Mononuclear cell (primary cell): ENCODE data around the gene CPXM2. TPM values are rescaled to one million over a fixed set of nuclear protein-coding genes. Genes with fewer than 3 reads are reported as not detected.

Source experiments
- H3K27me3 ChIP-seq: 2 replicates; pipeline ENCODE4 v1.6.0; 2011; ENCODE audit warnings: low read length, control low read depth; ENCODE audit not compliant: insufficient read depth
- H3K4me1 ChIP-seq: 2 replicates; pipeline ENCODE4 v1.5.1; 2011; ENCODE audit warnings: mild to moderate bottlenecking, low read length, control low read depth; ENCODE audit not compliant: insufficient read depth
- H3K4me3 ChIP-seq: 2 replicates; pipeline ENCODE4 v1.5.1; 2011; ENCODE audit warnings: mild to moderate bottlenecking, low read length, moderate library complexity
- H3K9me3 ChIP-seq: 2 replicates; pipeline ENCODE4 v1.5.1; 2011; ENCODE audit warnings: low read depth, mild to moderate bottlenecking, control low read depth, low read length
- total RNA-seq: library from RNA; depleted of rRNA; stranded (reverse); fragments of >200 nt; gene quantifications from one replicate; pipeline ENCODE4 v1.2.3, GENCODE V29; 2012

The CPXM2 gene
- total RNA-seq, 1 donor, result not detected

DNA sequence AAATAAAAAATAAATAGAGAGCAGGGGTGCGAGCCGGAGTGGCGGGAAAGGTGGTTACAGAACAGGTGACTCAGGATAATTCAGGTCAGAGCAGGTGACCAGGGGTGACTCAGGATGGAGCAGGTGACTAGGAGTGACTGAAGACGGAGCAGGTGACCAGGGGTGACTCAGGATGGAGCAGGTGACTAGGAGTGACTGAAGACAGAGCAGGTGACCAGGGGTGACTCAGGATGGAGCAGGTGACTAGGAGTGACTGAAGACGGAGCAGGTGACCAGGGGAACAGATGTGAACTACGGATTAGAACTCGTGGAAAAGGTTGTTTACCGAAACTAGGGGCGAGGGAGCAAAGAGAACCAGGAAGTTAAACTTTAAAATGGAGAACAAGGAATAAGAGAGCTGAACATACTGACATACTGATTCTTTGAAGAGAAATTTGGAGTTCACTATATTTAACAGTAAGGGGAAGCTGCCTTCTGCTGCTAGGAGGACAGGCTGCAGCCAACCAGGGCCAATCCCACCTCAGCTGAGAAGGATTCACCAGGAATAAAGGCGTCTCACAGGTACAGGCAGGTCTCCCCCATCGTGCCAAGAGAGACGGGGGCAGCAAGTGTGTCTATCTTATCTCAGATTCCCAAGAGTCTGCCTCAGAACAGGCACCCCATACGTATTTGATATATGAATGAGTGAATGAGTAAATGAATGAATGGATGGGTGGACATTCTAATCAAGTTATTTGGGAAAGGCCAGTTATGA is 101.3 kb downstream of the CPXM2 start:
- Histone ChIP-seq H3K9me3 (no peaks in the 10 kb centered on the region), H3K4me1 (no peaks in the 10 kb centered on the region), H3K27me3 (no peaks in the 10 kb centered on the region), H3K4me3 (no peak overlapping the region)

DNA sequence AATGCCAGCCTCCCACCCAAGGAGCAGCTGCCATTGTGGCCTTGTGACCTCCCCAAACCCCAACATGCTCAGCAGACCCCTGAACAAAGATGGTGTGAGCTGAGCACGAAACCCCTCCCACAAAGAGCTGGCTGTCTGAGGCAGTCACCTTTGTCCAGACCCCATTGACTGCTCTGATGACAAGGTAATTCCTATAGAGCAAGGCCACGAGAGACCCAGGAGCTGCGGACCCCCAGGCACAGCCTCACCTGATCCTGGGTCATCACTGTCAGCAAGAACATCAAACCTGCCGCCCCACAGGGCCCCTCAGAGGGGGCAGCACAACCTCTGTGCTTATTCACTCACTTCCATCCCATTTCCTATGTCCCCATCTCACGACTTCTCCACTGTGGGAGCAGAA is 102.6 kb downstream of the CPXM2 start:
- no peaks in the 10 kb centered on the region for H3K27me3 ChIP-seq
- H3K4me3 ChIP-seq, result no peak overlapping the region
- no peaks in the 10 kb centered on the region for H3K9me3 ChIP-seq
- no peaks in the 10 kb centered on the region for H3K4me1 ChIP-seq

DNA sequence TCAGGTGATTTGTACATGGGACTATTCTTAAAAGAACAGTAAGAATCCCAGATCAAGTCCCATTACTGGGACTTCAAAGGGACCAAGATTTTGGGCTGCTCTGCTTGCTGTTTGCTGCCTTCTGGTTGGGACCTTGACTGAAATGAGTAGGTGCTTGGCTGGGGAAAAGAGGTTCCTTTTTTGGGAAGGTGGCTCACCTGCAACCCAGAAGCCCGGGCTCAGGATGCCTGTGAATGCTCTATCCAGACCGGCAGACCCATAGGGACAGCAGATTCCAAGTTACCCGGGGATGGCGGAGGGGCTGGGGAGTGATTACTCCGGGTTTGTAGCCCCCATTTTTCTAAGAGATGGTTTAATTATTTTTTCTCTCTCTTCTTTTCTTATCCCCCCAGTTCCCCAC is 104.0 kb downstream of the CPXM2 start:
- Histone ChIP-seq H3K27me3 (no peaks in the 10 kb centered on the region), H3K9me3 (no peaks in the 10 kb centered on the region), H3K4me1 (no peaks in the 10 kb centered on the region), H3K4me3 (no peak overlapping the region)

DNA sequence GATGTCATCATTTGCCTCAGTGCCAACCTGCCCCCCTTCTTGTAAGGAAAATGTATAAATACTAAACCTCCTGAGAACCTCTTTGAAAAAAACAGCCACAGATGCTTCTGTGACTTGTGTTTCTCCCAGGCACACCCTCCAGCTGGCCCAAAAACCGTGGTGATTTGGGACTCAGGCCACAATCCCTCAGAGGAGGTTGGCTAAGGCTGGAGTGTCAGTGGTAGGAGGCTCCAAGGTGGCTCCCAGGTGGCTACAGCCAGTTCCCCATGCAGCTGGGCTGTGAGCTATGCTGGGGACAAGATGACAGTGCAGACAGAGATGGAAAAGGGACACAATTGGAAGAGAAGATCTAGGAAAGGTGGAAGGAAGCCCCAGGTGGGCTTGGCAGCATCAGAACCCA is 104.7 kb downstream of the CPXM2 start:
- H3K4me1 ChIP-seq, result no peaks in the 10 kb centered on the region
- H3K9me3 ChIP-seq, result no peaks in the 10 kb centered on the region
- no peaks in the 10 kb centered on the region for H3K27me3 ChIP-seq
- no peak overlapping the region for H3K4me3 ChIP-seq

DNA sequence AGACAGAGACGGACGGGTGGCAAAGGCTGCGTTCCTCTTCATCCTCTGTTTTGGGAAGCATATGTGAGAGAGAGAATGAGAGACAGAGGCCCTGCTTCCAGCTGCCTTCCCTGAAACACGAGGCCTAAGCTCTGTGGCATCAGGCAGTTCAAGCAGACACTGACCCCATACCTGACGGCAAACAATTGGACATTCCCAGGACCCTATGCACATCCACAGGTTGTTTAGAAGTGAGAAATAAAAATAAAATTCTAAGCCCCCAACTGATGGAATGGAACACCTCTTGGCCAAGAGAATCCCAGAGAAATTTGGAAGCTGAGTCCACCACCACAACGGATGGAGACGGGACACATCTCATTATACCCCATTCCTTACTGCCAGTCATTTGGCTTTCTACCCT is 105.3 kb downstream of the CPXM2 start:
- Histone ChIP-seq H3K27me3 (no peaks in the 10 kb centered on the region), H3K4me1 (no peaks in the 10 kb centered on the region), H3K4me3 (no peak overlapping the region), H3K9me3 (no peaks in the 10 kb centered on the region)

DNA sequence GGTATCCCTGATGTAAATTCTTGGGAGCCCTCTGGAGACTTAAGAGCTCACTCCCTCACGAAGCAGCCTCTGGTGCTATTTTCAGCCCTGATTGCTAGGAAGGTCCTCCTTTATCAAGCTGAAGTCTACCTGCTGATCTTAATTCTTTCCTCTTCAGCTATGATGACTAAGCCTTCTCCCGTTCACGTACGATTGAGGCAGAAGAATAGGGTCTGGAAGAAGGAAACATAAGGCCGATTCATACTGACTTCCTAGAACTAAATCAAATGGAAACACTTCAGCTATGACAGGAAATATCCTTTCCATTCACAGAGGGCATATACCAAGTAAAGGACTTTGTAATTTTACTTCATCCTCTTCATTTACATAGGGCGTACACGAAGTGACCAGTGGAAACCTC is 107.0 kb downstream of the CPXM2 start:
- Histone ChIP-seq H3K9me3 (no peaks in the 10 kb centered on the region), H3K27me3 (no peaks in the 10 kb centered on the region)

DNA sequence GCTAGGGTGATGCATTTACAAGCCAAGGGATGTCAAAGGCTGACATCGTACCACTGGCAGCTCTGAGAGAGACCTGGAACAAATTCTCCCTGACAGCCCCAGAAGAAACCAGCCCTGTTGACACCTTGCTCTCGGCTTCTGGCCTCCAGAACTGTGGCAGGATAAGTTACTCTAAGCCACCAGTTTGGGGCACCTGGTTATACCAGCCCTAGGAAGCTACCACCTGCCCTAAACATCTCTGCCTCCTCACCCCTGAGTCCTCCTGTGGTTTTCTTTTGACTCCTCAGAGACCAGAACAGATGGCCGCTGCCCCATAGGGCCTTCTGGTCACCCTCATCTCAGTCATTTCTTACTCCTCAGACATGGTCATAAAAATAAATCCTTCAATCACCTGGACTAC is 107.4 kb downstream of the CPXM2 start:
- Histone ChIP-seq H3K4me3 (no peak overlapping the region), H3K4me1 (no peaks in the 10 kb centered on the region), H3K27me3 (no peaks in the 10 kb centered on the region), H3K9me3 (no peaks in the 10 kb centered on the region)

More for the DNA sequence above, 107.0 kb downstream of the CPXM2 start:
- no peaks in the 10 kb centered on the region for H3K4me1 ChIP-seq
- no peak overlapping the region for H3K4me3 ChIP-seq

DNA sequence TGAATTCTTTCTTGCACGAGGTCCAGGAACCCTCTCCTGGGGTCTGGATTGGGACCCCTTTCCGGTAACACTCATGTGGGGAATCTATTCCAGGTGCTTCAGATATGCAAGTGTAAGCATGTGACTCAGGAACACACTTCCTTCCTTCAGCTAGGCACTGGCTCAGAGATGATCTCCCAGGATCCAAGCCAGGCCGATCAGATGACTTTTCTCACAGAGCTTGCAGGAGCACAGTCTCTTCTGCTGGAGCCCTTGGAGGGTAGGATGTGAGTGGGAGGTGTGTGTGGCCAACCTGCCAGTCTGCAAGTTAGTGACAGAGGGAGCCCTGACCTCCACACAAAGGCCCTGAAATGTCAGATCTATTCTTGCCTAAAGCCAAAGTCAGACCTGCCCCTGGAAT is 108.3 kb downstream of the CPXM2 start:
- Histone ChIP-seq H3K27me3 (no peaks in the 10 kb centered on the region), H3K4me3 (no peak overlapping the region), H3K4me1 (no peaks in the 10 kb centered on the region), H3K9me3 (no peaks in the 10 kb centered on the region)

DNA sequence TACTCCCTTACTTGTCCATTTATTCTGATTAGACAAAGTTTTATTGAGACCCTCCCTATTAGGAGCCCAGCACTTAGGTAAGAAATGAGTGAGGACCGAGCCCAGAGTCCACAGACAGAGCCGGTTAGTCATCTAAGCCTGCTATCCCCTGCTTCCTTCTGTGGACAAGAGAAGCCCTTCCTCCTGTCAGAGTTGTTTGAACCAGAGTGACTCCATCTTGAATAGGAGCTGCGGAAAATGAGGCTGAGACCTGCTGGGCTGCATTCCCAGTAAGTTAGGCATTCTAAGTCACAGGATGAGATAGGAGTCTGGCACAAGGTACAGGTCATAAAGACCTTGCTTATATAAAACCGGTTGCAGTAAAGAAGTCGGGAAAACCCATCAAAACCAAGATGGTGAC is 109.1 kb downstream of the CPXM2 start:
- Histone ChIP-seq H3K9me3 (no peaks in the 10 kb centered on the region), H3K4me3 (no peak overlapping the region), H3K4me1 (no peaks in the 10 kb centered on the region), H3K27me3 (no peaks in the 10 kb centered on the region)

DNA sequence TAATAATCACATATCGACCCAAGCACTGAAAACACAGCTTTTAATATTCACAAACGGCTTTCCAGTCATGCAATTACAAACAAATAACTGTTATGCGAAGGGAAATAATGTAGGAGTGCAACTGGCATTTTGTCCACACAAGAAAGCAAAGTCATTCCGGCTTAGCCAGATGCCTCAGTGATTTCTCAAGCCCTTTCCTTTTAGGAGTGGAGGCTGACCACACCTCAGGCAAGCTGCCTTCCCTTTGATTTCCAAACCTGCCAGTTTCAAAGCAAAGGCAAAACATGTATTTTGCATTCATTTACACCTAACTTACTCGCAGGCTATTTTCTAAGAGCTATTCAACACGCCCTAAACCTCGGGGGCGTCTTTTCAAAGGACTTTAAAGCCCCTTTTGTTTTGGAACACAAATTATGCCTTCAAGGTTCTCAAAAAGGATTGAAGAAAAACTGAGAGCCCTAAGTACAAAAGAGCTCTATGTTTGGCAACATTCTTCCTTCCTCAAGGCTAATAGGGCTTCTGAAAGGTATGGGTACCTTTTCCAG is 109.6 kb downstream of the CPXM2 start:
- Histone ChIP-seq H3K4me3 (no peak overlapping the region), H3K27me3 (no peaks in the 10 kb centered on the region), H3K4me1 (no peaks in the 10 kb centered on the region), H3K9me3 (no peaks in the 10 kb centered on the region)

DNA sequence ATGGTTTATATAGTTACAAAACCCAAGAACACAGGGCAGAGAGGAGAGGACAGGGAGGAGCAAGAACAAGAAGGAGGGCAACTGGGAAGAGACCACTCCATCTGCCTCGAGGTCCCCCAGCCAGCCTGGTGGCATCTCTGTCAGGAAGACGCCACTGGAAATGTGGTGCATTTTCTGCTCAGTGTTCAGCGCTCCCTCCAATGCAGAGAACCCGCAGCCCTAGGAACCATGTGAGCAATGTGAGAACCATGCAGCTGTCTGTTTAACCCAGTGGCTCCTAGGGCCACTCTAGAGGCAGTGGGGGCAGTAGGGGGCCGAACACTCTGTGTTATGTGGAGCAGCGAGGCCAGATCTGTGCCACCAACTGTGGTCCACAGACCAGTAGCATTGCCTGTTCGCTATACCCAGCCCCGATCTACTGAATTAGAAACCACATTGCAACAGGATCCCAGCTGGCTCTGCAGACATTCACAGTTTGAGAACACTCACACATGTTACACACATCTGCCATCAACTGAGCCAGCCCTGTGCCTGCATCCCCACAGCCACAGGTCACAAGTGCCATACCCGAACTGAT is 110.2 kb downstream of the CPXM2 start:
- H3K27me3 ChIP-seq, result peaks cover 2% of the 10 kb centered on the region
- H3K4me3 ChIP-seq, result no peak overlapping the region
- H3K9me3 ChIP-seq, result no peaks in the 10 kb centered on the region
- H3K4me1 ChIP-seq, result no peaks in the 10 kb centered on the region

DNA sequence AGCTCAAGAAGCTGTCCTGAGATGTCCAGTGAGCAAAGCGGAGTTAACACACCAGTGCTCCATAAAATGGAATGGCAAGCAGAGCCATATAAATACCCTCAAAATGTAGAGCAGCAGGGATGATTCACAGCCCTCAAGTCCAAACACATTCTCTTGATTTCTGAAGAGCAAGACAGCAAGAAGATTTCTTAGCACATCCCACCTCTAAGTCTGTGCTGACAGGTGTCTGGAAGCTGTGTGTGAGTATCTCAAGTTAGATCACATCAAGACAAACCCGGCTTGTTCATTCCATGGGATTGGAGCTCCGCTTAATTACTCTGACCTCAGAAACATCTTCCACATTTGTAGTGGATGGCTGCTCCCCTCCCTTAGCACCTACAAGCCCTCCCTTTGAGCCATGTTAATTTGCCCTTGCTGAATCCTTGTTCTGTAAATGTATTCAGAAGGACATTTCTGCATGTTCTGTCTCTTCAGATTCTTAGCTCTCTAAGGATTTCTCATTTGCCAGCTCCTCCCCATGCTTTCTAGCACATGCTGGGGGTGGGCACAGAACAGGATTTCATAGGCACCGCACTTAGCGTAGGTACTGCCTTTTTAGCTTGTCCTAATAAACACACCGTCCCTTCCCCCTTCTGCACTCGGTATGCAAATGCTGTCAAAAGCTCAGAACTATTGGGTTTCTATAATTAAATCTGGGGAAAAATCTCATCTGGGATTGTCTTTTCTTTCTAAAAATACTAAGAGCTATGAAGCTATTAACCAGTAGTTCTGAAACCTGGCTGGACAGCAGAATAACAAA is 112.7 kb downstream of the CPXM2 start:
- H3K9me3 ChIP-seq, result no peaks in the 10 kb centered on the region
- H3K4me3 ChIP-seq, result no peak overlapping the region
- H3K27me3 ChIP-seq, result peaks cover 2% of the 10 kb centered on the region
- H3K4me1 ChIP-seq, result no peaks in the 10 kb centered on the region

DNA sequence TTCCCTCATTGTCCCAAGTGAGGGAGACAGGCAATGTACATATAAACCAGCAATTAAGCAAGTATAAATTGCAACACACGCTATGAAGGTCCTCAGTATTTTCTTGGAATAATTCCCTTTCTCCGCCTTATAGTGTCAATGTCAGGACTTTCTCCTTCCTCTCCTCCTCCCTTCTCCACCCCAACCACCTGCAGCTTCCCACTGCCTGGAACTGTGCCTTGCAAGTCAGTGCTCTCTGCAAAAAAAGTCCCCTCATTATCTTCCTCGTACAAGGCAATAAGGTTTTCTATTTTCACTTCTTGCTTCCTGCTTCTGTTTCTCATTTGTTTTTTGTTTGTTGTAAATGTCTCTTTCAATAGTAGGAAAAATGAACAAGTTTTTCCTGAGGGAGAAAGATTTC is 113.7 kb downstream of the CPXM2 start:
- Histone ChIP-seq H3K4me3 (no peak overlapping the region), H3K4me1 (no peaks in the 10 kb centered on the region), H3K27me3 (peaks cover 2% of the 10 kb centered on the region), H3K9me3 (peaks cover 4% of the 10 kb centered on the region)

DNA sequence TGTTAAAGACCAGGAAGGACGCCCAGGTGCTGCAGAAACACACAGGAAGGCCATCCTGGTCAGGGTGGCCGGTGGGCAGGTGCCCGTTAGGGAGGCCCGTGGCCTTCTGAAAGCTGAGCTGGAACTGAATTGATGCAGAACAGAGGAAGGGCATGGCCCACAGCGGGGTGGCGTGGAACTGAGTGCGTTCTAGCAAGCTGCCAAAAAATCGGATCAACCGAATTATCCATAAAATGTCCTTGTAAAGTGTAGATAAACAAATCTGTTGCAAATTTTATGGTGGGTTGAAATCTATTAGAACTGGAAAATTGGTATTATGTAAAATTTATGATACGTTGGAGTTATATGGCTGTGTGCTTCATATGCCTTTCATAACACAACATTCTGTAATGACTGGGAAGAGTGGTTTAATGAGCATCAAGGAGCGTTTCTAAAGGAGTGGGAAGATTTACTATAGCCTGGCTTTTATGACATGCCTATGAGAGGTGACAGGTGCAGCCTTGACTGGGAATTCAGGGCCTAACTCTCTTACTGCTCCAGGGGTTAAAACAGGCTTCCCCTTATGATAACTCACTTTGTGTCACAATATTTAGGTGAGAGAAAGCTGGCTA is 117.4 kb downstream of the CPXM2 start:
- no peak overlapping the region for H3K4me3 ChIP-seq
- peaks cover 12% of the 10 kb centered on the region for H3K9me3 ChIP-seq
- H3K27me3 ChIP-seq, result peaks cover 2% of the 10 kb centered on the region
- no peaks in the 10 kb centered on the region for H3K4me1 ChIP-seq
